ENCODE measurements around the gene TMEM120B.

Gene TMEM120B

DNA sequence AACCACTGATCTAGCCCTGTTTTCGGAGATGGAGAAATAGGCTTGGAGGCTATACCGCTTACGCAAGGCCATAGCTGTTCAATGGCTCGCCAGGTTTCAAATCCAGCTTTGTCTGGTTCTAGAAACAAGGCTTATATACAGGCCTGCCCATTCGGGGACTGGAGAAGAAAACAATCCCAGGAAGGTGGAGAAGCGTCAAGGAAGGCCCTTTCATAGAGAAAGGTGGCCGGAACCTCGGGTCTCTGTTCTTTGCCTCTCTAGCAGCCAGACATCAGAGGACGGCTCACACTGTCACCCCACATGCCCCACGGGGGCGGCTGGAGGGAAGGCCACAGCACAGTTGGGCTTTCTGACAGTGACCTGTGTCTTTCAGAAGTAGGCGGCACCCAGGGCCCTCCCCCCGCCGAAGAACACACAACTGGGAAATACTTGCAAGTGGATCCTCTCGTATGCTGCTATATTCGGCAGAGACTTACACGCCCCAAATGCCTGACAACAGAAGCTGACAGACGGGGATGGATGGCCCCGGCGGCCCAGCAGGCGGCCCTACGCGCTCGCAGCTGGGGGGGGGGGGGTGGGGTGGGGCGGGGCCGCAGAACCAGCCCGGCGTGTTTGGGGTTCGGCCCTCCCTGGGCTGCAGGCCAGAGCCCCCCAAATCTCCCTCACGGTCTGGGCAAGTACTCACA is 86.7 kb downstream of the TMEM120B start:
- TF ChIP-seq, protein P1, sequence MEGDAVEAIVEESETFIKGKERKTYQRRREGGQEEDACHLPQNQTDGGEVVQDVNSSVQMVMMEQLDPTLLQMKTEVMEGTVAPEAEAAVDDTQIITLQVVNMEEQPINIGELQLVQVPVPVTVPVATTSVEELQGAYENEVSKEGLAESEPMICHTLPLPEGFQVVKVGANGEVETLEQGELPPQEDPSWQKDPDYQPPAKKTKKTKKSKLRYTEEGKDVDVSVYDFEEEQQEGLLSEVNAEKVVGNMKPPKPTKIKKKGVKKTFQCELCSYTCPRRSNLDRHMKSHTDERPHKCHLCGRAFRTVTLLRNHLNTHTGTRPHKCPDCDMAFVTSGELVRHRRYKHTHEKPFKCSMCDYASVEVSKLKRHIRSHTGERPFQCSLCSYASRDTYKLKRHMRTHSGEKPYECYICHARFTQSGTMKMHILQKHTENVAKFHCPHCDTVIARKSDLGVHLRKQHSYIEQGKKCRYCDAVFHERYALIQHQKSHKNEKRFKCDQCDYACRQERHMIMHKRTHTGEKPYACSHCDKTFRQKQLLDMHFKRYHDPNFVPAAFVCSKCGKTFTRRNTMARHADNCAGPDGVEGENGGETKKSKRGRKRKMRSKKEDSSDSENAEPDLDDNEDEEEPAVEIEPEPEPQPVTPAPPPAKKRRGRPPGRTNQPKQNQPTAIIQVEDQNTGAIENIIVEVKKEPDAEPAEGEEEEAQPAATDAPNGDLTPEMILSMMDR (IDR thresholded peaks at IDR 0.05; ENCODE audit: insufficient read depth, missing control alignments): no peak
- no peak for FAIRE-seq
- no peak for DNase-seq (ENCODE audit: insufficient read length, low spot score)

DNA sequence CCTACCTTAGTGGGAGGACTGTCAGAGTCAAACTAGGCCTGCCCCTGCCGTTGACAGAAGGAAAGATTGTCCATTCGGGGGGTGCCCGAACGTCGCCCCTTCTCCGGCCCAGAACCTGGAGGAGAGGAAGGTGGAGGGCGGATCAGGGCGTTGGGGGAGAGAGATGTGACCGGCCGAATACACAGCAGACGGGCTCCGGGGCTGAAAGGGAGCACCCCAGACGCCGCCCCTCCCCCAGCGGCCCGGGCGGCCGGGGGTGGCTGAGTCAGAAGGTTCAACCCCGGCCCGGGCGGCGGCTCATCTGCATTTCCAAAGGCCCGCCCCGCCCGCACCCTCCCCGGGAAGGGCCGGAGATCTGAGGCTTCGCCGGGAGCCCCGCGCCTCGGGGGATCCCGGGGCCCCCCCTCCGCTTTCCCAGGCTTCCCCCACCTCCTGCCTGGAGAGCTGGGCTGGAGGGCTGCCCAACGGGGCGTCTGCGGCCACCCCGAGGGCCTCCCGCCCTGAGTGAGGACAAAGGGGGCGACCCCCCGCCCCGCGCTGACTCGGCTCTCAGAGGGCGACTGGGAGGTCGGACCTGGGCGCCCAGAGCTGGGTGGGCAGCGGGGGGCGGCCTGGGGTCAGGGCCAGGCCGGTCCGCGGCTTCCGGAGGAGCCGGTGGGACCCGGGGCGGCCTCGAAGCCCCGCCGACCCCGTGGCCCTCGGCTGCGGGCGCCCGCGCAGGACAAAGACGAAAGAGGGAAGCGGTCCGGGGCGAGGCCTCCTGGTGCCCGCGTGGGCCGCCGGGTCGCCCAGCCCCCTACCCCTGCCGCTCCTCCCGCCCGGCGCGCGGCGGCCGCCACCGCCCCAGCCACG is 87.5 kb downstream of the TMEM120B start:
- TF ChIP-seq, protein P1 (IDR thresholded peaks at IDR 0.05; ENCODE audit: insufficient read depth, missing control alignments): no peak
- DNase-seq (ENCODE audit: insufficient read length, low spot score): no peak
- FAIRE-seq: no peak

DNA sequence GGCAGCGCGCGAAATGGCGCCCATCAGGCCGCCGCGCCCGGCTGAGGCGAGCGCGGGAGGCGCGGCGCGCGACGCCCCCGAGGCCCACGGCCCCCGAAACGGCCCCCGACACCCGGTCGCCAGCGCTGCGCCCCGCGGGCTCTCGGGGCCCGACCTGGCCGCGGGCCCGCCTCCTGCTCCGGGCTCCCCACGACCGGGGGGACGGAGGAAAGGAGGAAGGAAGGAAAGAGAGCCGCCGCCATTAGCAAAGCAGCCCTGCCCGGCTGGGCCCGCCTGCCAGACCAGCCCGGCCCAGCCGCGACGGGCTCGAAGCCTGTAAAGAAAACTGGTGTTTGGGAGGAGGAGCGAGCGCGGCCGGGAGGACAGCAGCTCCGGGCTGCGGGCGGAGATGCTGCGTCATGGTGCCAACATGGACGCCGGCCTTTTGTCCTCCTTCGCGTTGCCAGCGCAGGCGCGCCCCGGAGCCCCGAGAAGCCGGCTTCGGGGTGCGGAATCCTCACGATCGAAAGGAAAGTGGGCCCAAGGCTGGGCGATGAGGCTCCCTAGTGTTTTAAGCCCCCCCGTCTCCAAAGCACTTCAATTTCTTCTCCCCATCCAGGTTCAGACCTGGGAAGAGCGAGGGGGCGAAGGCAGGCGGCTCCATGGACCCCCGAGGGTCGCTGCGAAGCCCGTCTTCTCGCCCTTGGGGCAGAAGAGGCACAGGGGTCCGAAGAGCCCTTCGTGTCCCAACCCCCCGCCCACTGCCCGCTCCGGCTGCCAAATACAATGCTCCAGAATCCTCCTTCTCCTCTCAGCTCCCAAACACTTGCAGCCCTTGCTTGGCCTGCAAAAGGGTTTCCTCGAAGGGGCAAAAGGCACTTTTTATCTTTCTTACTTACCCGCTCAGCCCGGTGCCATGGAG is 88.4 kb downstream of the TMEM120B start:
- FAIRE-seq (no peak), DNase-seq (ENCODE audit: insufficient read length, low spot score) (no peak)
- TF ChIP-seq, protein P1 (IDR thresholded peaks at IDR 0.05; ENCODE audit: insufficient read depth, missing control alignments): no peak

DNA sequence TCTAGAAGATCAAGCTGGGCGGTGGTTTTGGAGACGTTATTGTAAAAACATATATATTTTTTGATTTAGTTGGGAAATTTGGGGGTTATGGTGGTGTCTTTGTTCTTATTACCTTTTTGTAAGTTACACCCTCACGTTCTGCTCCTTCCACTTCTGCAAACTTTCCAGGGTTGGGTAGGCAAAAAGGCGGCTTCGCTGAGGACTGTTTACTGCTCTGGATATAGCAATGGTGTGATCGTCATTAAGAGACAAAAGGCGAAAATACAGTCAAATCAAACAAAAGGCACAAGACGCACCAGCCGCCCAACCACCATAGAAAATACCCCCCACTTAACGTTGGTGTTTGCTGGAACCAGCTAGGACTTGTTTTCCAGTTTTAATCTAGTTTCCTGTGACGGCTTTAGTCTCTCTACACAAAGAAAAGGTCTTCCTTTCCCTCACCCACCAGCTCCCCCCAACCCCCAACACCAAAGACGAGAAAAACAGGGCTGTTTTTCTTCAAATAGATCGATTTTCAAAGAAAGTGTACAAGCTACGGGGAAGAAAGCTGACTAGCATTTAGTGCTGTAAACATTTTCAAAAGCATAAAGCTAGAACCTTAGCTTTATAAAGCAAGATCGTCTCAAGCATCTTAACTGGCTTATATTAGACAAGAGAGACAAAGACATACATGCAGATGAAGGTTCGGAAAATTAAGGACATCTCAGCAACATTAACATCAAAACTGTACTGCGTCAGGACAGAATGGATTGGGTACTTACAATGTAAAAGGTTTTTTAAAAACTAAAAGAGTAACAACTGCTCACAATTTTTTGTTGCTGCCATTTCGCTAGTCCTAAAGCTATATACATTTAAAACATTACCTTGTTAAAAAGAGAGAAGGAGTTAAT is 89.3 kb downstream of the TMEM120B start:
- FAIRE-seq (no peak), DNase-seq (ENCODE audit: insufficient read length, low spot score) (no peak)
- TF ChIP-seq, protein P1 (IDR thresholded peaks at IDR 0.05; ENCODE audit: insufficient read depth, missing control alignments): no peak

DNA sequence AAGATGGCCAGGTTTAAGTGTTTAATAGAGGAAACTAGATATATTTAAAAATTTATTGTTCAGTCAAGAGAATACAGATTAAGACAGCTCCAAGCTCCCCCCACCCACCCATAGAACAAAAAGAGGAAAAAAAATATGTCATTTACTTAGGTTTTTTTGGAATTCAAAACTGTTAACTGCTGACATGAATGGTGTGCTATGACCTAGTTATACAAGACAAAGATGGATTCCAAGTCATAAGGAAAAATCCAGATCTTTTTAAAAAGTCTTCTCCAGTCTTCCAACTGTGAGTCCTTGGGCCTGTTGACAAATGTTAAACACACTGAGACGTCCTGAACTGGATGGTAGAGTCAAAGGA is 89.9 kb downstream of the TMEM120B start:
- DNase-seq (ENCODE audit: insufficient read length, low spot score) (no peak), FAIRE-seq (no peak)
- TF ChIP-seq, protein P1 (IDR thresholded peaks at IDR 0.05; ENCODE audit: insufficient read depth, missing control alignments): no peak
